ENCODE results near the gene PPP1CB. TPM values are rescaled to one million over a fixed set of nuclear protein-coding genes. Genes with fewer than 3 reads are reported as not detected.

The PPP1CB gene
- total and polyA plus RNA-seq, 8 donors = 33.2 to 205 (median 88.1) TPM

DNA sequence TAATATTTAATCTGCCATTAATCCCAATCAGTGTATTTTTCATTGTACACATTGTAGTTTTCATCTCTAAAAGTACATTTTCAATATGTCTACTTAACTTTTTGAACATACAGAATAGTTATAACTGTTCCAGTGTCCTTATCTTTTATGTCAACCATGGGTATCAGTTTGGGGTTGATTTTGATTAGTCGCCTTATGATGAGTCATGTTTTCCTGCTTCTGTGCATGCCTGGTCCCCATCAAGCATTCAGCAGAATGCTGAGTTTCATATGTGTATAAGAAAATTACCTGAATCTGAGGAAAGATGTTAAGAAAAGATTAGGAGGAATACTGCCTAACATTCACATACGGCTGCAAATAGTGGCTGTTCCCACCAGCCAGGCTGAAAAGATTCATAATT, 76.8 kb downstream of the PPP1CB start:
- H3K9me3 ChIP-seq = no peaks in the 10 kb centered on the region
- no peak for ATAC-seq
- TF ChIP-seq, protein P1, sequence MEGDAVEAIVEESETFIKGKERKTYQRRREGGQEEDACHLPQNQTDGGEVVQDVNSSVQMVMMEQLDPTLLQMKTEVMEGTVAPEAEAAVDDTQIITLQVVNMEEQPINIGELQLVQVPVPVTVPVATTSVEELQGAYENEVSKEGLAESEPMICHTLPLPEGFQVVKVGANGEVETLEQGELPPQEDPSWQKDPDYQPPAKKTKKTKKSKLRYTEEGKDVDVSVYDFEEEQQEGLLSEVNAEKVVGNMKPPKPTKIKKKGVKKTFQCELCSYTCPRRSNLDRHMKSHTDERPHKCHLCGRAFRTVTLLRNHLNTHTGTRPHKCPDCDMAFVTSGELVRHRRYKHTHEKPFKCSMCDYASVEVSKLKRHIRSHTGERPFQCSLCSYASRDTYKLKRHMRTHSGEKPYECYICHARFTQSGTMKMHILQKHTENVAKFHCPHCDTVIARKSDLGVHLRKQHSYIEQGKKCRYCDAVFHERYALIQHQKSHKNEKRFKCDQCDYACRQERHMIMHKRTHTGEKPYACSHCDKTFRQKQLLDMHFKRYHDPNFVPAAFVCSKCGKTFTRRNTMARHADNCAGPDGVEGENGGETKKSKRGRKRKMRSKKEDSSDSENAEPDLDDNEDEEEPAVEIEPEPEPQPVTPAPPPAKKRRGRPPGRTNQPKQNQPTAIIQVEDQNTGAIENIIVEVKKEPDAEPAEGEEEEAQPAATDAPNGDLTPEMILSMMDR (IDR thresholded peaks at IDR 0.05) = no peak
- DNase-seq = no peak
- intact Hi-C loops (cut with DNase I) = no loop called here
- no peak overlapping the region for H3K4me3 ChIP-seq
- WGBS, 2 donors = 70 to 74% methylated on average over 2 of the region's 2 CpGs
- FAIRE-seq = no peak
- H3K27ac ChIP-seq = no peak overlapping the region
- no peaks in the 10 kb centered on the region for H3K4me1 ChIP-seq
- no peaks in the 10 kb centered on the region for H3K36me3 ChIP-seq
- no peaks in the 10 kb centered on the region for H3K27me3 ChIP-seq

- DNase-seq = no peak
- H3K4me1 ChIP-seq = no peaks in the 10 kb centered on the region
- H3K36me3 ChIP-seq = no peaks in the 10 kb centered on the region
- no peak overlapping the region for H3K27ac ChIP-seq
- H3K4me3 ChIP-seq = no peak overlapping the region
- no peak for FAIRE-seq
- intact Hi-C loops (cut with DNase I) = no loop called here
- ATAC-seq = no peak
- TF ChIP-seq, protein P1 (IDR thresholded peaks at IDR 0.05) = no peak
- H3K9me3 ChIP-seq = no peaks in the 10 kb centered on the region
- WGBS, 2 donors = 91 to 93% methylated on average over 2 of the region's 2 CpGs
- H3K27me3 ChIP-seq = no peaks in the 10 kb centered on the region
These were observed 82.3 kb downstream of the PPP1CB start for GRCh38 chr2:28833740-28834470.

- WGBS, 2 donors = 41 to 57% methylated on average over 2 of the region's 2 CpGs
- H3K27me3 ChIP-seq = no peaks in the 10 kb centered on the region
- no peak for ATAC-seq
- TF ChIP-seq, protein P1 (IDR thresholded peaks at IDR 0.05) = no peak
- intact Hi-C loops (cut with DNase I) = no loop called here
- H3K9me3 ChIP-seq = no peaks in the 10 kb centered on the region
- H3K36me3 ChIP-seq = no peaks in the 10 kb centered on the region
- FAIRE-seq = no peak
- no peaks in the 10 kb centered on the region for H3K4me1 ChIP-seq
- no peak for DNase-seq
- no peak overlapping the region for H3K27ac ChIP-seq
- H3K4me3 ChIP-seq = no peak overlapping the region
These were observed 84.2 kb downstream of the PPP1CB start for GRCh38 chr2:28835781-28836180.

DNA sequence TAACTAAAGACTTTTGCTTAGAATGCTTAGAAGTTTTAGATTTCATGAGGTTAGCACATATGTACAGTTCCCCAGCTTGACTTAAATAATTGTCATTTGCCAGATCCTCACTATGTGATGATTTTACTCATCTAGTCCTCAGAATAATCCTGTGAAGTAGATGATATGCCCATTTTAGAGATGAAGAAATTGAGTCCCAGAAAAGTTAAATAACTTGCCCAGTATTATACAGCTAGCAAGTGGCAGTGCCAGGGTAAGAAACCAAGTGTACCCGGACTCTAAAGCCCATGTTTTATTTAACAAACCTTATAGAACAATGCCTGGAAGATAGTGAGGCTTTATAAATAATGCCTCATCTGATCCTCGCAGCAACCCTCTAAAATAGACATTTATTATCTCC, 87.3 kb downstream of the PPP1CB start:
- H3K27ac ChIP-seq = no peak overlapping the region
- H3K27me3 ChIP-seq = no peaks in the 10 kb centered on the region
- H3K4me3 ChIP-seq = no peak overlapping the region
- H3K36me3 ChIP-seq = no peaks in the 10 kb centered on the region
- WGBS, 2 donors = 85 to 92% methylated on average over 2 of the region's 2 CpGs
- no peaks in the 10 kb centered on the region for H3K9me3 ChIP-seq
- FAIRE-seq (no peak), DNase-seq (no peak), ATAC-seq (no peak)
- TF ChIP-seq, protein P1 (IDR thresholded peaks at IDR 0.05) = no peak
- intact Hi-C loops (cut with DNase I) = no loop called here
- H3K4me1 ChIP-seq = no peaks in the 10 kb centered on the region

DNA sequence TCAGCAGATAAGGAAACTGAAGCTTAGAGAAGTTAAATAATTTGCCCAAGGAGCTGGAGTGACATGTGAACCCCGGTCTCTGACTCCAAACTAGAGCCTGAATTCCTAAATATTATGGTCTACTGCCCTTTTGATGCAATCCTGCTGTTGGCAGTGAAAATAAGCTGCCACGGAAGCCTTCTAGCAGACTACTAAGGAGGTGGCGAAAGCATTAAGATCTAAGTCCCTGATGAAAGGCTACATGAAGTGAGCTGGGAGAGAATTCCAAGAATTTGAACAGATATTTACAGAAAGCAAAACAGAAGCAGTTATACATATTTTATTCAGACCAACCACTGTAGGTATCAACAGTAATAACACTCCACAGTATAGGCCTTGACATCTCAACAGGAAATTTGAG, 90.4 kb downstream of the PPP1CB start:
- ATAC-seq = no peak
- 64 to 67% methylated on average over 3 of the region's 3 CpGs for WGBS, 2 donors
- intact Hi-C loops (cut with DNase I) = no loop called here
- Histone ChIP-seq H3K9me3 (no peaks in the 10 kb centered on the region), H3K36me3 (no peaks in the 10 kb centered on the region), H3K27me3 (no peaks in the 10 kb centered on the region), H3K4me1 (no peaks in the 10 kb centered on the region), H3K27ac (no peak overlapping the region), H3K4me3 (no peak overlapping the region)
- FAIRE-seq = no peak
- TF ChIP-seq, protein P1 (IDR thresholded peaks at IDR 0.05) = no peak
- DNase-seq = no peak
